Activated CD4-positive, CD25-positive, alpha-beta regulatory T cell treated with anti-CD3 and anti-CD28 coated beads, Interleukin-2, amount 50 U/mL, for 72 hours (primary cell): ENCODE measurements around the gene TPK1.

Experiments
- DNase-seq: peaks from one replicate; pipeline ENCODE4 v3.0.0; 2021

The TPK1 gene

GRCh38 chr7:144519925-144520324 is 315.9 kb downstream of the TPK1 start:
- DNase-seq = no peak

- DNase-seq = no peak
These were observed 317.5 kb downstream of the TPK1 start for GRCh38 chr7:144518360-144518759.

GRCh38 chr7:144517749-144518148 is 318.1 kb downstream of the TPK1 start:
- DNase-seq = no peak

- DNase-seq = no peak
These were observed 318.9 kb downstream of the TPK1 start for GRCh38 chr7:144516729-144517525.

GRCh38 chr7:144513334-144513733 is 322.5 kb downstream of the TPK1 start:
- DNase-seq = no peak

- DNase-seq = no peak
These were observed 325.2 kb downstream of the TPK1 start for GRCh38 chr7:144510621-144511020.

- no peak for DNase-seq
These were observed 327.2 kb downstream of the TPK1 start for GRCh38 chr7:144508702-144509101.

- DNase-seq = no peak
These were observed 332.6 kb downstream of the TPK1 start for GRCh38 chr7:144503215-144503614.

- no peak for DNase-seq
These were observed 335.6 kb downstream of the TPK1 start for GRCh38 chr7:144500225-144500624.

GRCh38 chr7:144497282-144497681 is 338.6 kb downstream of the TPK1 start:
- DNase-seq = no peak

GRCh38 chr7:144494355-144494754 is 341.5 kb downstream of the TPK1 start:
- DNase-seq = no peak

- DNase-seq = no peak
These were observed 346.3 kb downstream of the TPK1 start for GRCh38 chr7:144489504-144489903.

- no peak for DNase-seq
These were observed 346.9 kb downstream of the TPK1 start for GRCh38 chr7:144488977-144489376.

- DNase-seq = no peak
These were observed 348.0 kb downstream of the TPK1 start for GRCh38 chr7:144487901-144488300.

- DNase-seq = no peak
These were observed 351.4 kb downstream of the TPK1 start for GRCh38 chr7:144484445-144484844.

- no peak for DNase-seq
These were observed 352.7 kb downstream of the TPK1 start for GRCh38 chr7:144483189-144483588.

- DNase-seq = no peak
These were observed 354.0 kb downstream of the TPK1 start for GRCh38 chr7:144481833-144482232.

- DNase-seq = no peak
These were observed 358.5 kb downstream of the TPK1 start for GRCh38 chr7:144477348-144477747.

- DNase-seq = no peak
These were observed 360.8 kb downstream of the TPK1 start for GRCh38 chr7:144474800-144475615.

- DNase-seq = no peak
These were observed 361.5 kb downstream of the TPK1 start for GRCh38 chr7:144474363-144474762.

- DNase-seq = no peak
These were observed 361.9 kb downstream of the TPK1 start for GRCh38 chr7:144473908-144474307.

GRCh38 chr7:144470078-144470477 is 365.8 kb downstream of the TPK1 start:
- no peak for DNase-seq

GRCh38 chr7:144468990-144469732 is 366.7 kb downstream of the TPK1 start:
- no peak for DNase-seq

- DNase-seq = no peak
These were observed 376.2 kb downstream of the TPK1 start for GRCh38 chr7:144459635-144460034.
